Renal pelvis (tissue), 4 donors: ENCODE data around the gene TMEM134. TPM values are rescaled to one million over a fixed set of nuclear protein-coding genes. Genes with fewer than 3 reads are reported as not detected.
A peak's percentile ranks its signal among the peaks of the same experiment; 100 is the strongest.

Source experiments
- DNase-seq: peaks from one replicate; pipeline ENCODE4 v3.0.0-alpha.2; 2013
- polyA plus RNA-seq, 3 donors: library from polyadenylated mRNA; unstranded; fragments of 120-200 nt; gene quantifications; one replicate each; pipeline ENCODE4 v1.2.1, GENCODE V29; 2013; ENCODE audit not compliant: insufficient read length in 3 of 3

The TMEM134 gene
- polyA plus RNA-seq, 3 donors: 66.5 to 80.1 (median 72.8) TPM

DNA sequence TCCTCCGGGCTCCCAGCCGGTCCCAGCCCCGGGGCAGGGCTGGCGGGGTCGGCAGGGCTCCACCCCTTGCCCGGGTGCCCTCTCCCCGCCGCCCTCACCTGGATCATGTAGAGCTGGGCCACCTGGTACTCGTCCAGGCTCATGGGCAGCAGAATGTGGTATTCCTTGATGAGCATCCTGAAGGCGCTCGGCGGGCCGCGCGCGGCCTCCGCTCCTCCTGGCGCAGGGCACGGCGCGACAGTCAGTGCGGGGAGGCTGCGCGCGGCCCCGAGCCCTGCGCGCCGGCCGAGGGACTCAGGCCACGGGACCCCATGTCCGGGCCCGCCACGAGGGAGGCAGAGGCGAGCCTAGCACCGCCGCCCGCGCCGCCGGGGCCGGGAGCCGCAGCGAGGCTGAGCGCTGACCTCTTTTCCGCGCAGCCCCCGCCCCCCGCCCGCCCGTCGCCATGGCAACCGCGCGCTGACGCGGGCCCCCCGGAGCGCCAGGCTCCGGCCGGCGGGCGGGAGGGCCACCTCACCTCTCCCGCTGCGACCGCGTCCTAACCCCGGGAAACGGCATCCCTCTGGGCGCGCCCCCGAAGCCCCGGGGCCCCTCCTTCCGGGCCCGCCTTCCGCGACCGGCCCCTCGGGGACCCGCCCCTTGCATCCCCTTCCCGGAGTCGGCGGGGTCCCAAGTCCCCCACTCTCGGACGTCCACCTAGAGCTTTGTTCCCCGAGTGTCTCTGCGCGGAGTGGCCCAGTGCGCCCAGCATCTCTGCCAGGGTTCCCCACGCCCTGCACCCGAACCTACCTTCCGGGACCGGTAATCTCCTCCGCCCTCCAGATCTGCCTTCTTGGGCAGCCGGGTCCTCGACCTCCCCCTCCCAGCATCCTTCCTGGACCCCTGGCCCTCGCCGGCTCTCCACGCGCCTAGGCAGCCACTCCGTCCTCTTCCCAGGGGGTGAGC is 35.2 kb upstream of the TMEM134 start:
- peak; percentile 27 for DNase-seq

DNA sequence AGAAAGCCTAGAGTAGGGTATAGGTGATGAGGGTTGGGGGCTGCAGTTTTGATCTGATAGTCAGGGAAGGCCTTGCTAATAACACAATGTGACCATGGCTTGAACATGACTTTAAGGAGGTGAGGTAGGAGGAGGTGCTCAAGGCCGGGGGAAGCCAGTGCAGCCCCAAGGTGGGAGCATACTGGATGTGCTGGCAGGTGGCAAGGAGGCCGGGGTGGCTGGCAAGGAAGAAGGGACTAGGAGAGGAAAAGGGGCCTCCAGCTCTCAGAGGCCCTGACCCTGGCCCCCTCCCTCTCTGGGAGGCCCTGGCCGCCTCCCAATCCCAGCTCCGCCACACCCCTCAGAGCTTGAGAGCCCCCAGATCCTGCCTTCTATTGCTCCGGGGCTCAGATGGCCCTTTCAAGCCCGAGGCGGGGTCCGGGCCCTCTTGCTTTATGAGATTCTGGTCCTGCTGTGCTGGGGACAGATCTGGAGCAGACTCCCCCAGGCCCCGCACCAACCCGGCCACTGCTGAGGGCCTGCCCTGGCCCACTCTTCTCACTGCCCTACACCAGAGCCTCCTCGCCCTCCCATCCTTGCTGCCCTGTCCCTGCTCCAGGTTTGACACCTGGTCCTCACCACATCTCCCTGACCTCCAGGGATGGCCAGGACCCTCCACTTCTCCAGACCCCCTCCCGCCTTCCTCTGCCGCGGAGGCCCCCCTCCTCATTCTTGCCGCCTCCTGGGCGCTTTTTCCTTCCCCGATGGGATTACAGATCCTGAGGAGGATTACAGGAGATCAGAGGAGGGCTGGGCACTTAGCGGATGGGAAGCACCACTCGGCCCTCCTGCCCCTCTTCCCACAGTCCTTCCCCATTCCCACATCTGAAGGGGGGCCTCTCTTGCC is 34.3 kb upstream of the TMEM134 start:
- no peak for DNase-seq

DNA sequence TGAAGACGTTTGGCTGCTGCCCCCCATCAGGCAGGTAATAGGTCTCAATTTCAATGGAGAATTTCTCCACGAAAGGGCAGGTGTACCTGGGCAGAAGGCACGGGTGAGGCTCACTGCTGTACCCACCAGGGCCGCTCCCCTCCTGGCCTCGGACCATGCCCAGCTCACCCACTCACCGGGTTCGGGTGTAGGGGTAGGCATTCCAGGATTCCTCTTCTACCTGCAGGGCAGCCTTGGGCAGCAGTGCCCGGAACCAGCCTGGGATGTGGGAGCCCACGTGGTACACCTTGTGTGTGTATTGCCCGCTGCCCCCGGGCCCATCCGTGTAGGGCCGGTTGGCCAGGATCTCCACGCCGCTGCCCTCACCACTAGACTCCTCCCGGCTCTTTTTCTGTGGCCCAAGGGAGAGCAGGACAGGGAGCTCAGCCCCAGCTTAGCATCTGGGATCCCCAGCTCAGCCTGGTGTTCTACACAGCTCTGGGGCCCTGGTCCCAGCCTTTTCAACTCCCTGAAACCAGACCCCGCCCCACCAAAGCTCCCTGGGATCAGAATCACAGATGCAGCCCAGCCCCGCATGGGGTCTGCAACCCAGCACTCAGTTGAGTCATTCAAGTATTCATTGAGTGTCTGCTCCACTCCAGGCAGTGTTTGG is 33.4 kb upstream of the TMEM134 start:
- no peak for DNase-seq

DNA sequence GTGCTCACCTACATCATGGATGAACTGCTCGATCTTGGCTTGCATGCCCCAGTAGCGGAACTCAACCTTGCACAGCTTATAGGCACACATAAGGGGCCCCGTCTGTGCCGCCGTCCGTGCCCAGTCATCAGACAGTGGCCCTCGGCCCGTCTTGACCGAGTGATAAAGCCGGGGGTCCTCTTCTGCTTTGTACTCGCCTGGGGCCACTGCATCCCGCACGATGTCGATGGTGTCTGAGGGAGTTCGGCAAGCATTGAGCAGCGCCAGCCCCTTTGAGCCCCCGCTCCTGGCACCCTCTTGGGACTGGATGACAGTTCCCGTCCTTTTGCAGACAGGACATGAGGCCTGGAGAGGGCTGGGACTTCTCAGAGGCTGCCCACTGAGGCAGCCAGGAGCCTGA is 32.8 kb upstream of the TMEM134 start:
- no peak for DNase-seq

DNA sequence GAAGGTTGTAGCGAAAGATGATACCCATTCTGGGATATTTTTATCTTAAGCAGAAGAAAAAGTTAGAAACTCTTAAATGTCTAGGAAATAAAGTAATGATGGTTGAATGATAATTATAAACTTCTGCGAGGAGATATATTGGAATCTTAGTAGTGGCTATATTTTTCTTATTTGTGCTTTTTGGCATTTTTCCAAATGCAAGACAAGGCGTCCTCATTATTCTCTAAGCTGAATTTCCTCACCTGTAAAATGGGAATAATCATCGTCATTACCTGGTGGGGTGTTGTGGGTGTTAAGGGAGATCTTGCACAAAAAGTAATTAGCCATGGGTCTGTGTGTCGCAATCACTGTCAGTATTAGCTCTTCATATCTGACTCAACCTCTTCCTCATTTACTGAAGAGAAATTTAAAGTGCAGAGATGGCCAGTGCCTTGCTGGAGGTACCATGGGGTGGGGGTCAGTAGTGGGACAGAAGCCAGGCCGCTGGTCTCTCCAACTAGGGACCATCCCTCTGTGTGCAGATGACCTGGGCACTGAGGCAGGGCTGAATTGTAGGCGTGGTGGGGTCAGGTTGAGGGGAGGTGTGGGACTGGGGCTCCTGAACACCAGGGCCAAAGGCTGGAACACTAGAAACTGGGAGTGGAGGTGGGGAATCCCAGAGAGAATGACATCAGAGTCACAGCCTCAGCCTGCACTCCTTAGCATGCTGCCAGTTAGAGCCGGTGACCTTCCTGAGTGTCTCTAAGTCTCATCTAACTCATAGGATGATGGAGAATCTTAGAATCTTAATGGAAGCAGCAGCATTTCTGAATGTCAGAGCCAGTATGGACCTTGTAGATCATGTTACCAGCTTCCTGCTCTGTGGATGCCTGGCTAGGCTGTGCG is 32.0 kb upstream of the TMEM134 start:
- DNase-seq: no peak

DNA sequence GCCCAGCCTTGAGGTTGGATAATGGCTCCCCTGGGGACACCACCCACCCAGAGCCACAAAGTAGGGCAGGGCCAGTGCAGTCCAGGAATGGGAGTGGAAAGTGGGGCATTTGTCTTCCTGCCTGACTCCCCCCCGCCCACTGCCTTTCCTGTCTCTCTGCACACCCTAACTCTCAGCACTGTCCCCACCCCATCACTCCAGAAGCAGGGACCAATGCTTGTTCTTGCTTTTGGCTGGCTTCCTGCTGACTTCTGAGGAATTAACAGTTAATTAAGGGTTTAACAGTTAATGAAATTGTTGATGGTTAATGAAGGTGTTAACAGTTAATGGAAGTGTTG is 31.4 kb upstream of the TMEM134 start:
- DNase-seq: no peak

DNA sequence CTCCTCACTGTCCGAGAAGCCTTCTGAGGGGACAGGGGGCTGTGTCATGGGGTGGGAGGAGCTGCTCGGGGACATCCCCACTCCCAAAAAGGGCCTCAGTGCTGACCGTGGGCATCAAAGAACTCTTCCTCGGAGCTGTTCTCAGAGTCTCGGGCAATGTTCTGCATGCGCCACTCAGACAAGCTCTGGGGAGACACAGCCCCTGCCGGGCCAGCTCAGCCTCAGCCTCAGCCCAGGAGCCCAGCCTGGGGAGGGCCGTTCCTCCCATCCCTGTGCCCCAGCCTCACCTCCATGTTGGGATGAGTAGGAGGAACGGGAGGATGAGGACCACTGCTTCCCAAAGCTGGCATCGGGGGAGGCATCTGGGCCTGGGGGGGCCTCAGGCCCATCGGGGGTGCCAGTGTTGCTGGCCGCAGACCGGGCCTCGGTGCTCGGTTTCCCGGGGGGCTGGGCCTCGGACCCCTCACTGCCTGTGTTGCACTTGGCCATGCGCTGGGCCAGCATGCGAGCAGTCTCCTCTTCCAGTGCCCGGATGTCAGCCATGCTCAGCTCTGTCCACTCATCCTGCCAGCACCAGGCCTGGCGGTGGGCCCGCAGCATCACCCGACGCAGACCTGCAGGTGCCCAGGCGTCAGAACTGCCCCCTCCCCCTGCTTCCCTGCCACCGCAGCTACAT is 30.9 kb upstream of the TMEM134 start:
- DNase-seq: no peak

DNA sequence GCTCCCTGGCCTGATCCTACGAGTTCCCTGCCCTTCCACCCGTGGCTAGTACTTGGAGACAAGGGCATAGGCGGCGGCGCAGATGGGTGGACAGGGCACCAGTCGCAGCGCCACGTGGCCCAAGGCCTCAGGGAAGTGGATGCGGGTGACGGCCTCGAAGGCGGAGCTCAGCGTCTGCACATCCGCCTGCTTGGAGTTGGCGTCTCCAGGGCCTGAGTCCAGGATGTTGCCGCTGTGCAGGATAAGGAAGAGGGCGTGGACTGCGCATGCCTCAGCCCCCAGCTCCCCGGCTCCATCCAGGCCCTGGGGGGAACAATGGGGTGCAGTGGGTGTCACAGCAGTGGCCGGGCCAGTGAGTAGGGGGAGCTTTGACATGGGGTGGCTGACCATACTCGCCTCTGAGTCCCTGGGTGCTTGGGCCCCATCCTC is 29.5 kb upstream of the TMEM134 start:
- no peak for DNase-seq

DNA sequence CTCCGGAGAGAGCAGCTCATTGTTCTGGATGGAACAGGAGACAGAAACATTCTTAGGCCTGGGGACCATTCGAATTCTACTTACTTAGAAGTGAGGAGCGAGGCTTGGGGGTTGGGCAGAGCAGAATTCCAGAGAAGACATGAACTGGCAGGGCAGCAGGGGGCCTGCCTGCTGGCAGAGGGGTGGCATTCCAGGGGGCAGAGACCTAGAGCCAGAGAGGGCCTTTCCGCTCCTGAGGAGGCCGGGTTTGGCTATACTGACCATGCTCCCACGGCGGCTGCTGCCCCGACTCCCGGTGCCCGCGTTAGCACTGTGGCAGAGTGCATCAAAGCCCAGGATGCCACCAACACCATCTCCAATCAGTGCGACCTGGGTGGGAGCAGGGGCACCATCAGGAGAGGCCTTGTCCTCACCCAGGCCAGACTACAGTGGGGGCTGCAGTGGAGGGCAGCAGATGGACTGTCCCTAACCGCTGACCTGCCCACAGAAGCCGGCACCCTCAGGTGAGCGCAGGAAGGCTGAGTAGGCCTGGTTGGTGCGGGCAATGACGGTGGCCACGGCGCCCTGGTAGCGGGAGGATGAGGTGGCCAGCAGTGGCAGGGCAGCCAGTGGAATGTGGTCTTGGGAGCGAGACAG is 28.7 kb upstream of the TMEM134 start:
- DNase-seq: no peak

DNA sequence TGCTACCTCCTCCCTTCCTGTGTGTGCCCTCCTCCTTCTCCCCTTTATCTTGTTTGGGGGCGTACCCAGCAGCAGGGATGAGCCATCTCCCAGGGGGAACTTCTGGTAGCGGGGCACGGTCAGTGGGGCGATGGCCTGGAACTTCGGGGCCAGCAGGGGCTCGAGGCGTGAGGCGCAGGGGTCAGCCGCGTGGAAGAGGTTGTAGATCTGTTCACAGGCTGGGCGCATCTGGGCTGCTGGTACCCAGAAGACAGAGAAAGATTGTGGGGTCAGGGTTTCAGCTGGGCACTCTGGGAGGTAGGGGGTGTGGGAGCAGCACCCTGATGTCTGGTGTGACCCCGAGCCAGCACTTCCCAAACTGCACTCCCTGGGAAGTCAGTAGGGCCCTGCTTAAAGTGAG is 27.1 kb upstream of the TMEM134 start:
- no peak for DNase-seq

DNA sequence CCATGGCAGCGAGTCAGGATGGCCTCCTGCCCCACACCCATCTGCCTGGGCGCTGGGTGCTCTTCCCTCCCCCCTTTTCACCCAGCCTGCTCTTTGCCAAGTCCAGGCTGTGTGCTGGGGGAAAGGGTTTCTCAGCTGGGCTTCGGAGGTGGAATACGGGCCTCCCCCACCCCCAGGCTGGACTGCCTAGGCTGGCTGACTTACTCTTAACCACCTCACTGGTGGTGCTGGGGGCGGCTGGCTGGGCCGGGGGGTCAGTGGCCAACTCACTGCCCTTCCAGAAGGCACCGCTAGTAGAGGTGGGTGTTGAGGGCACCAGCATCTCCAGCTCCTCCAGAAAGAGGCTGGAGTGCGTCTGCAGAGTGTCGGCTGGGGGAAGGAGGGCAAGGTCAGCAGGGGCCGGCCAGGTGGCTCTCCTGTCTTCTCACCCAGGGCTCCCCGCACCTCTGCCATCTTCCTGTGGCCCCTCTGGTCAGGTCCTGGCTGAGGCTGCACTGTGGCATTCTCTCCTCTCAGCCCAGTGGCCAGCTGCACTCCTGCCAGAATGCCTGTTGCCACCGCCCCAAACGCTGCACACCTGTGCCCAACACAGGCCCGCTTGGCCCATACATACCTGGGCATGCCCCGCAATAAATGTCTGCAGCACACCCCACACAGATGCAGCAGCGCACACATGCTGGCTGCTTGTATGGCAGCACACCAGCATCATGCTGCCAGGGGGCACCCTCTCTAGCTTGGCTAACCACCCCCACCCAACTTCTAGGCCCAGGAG is 26.4 kb upstream of the TMEM134 start:
- no peak for DNase-seq

DNA sequence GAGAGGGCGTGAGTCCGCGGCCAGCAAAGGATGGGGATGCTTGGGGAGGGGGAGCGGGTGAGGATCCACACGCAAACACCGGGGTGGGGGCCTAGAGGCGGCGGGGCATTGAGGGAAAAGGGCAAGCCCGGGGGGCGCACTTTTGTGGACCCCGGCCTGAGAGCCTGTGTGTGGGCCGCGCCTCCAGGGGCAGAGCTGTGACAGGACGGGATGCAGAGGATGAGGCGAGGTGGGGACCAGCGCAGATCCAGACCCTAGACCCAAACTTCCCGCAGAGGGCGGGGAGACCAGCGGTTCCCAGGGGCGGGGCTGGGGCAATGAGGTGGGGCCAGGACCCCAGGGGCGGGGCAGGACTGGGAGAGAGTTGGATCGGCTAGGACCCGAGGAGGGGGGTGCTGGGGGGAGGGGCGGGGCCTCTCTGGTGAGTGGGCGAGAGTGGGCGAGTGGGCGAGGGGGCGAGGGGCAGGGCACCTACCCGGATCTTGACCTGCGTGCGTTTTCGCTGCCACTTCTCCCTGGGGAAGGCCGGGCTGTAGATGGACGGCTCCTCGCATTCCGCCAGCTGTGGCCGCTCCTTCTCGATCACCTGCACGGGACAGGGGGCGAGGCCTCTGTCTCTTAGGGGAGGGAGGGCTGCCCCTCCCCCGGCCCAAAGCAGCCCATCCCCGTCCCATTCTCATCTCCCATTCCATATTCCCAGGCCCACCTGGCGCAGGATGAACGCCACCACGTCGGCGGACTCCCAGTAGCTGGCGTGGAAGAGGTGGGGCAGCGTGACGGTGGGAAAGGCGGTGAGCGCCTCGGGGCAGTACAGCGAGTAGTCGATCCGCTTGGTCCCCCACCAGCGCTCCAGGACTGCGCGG is 25.6 kb upstream of the TMEM134 start:
- DNase-seq: no peak

DNA sequence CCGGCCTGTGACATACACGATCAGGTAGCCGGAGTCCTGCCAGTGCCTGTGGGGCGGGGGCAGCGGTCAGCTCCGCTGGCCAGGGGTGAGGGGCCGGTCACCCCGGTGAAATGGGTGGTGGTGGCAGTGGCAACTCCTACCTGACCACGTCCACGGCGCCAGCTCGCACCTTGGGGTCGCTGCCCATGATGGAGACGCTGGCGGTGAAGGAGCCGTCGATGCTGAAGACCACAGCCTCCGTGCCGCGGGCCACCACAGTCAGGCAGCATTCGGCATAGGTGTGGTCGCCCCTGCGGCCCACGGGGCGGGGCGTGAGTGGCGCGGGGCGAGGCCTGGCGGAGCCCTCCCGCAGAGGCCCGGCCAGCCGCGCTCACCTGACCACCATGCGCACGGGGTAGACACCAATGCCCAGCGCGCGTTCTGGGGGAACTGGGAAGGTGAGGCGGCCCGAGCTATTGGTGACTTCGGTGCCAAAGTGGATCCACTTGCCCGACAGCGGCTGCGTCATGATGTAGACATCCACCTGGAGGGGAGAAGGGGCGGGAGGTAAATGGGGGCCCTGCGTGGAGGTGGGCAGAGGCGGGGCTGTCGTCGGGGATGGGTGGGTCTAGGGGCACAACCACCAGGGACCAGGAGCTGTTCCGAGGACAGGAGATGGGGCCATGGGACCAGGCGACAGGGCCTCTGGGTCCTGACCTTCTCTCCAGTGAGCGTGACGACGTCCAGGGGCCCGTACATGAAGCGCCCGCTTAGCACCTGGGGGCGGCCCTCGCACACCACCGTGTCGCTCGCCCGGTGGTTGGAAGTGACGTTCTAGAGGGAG is 24.7 kb upstream of the TMEM134 start:
- DNase-seq: no peak

DNA sequence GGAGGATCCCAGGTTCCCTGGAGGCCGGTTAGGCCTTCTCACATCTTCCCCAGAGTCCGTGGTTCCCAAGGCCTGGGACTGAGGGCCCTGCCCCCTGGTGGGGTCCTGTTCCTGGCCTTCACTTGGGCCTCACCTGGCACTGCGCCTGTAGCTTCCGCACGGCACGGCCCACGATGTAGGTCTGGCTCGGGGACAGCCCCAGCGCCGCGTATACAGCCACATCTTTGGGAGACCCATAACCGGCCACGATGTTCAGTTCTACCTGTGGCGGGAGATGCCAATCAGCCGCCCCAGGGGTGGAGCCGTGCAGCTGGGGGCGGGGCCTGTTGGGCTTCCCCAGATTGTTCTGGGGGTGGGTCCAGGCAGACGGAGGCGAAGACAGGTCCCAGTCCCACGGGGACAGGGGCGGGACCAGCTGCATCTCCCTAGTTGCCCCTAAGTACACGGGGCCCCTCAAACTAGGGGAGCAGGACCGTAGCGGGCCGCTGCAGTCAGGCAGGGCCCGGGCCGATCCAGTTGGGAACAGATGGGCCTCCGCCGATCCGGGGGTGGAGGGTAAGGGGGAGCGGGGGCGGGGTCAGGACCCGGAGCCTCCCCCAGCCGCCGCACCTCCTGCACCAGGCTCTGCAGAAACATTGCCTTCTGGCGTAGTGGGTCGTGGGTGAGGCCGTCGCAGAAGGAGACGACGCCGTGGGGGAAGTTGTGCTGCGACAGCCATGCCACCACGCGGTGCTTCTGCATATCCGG is 23.9 kb upstream of the TMEM134 start:
- DNase-seq: no peak

DNA sequence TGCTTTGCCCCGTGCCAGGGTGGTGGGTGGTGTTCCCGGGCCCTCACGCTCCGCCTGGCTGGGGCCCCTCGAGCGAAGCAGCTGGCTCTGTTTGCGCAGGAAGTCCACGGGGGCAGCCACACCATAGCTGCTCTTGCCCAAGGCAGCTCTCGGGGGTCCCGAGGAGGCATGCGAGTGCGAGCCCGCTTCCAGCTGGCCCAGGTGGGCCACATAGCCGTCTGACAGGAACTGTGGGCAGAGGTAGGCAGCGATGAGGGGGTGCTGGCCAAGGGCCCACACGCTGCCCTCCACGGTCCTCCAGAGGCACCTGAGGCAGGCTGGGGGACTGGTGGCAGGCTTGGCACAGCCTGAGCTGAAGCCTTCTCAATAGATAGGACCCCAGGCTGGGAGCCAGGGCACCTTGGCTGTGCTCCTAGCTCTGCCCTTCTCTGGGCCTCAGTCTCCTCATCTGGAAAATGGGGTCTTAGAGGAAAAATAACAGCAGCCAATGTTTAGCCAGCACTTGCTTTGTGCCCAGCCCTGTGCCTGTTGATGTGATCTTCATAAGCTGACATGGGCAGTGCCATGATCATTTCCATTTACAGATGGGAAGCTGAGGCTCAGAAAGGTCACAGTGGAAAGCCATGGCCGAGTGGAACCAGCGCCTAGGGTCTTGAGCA is 23.1 kb upstream of the TMEM134 start:
- no peak for DNase-seq
